H1 (cell line): ENCODE results near the gene ADCY6.

Experiments
- CTCF ChIP-seq, 3 experiments: IDR thresholded peaks; 1 replicate in 2 of 3; 2 replicates in 1 of 3; pipeline versions ENCODE4 v1.5.1 to v1.6.1; 2011; ENCODE audit warnings: low read length in 3 of 3, mild to moderate bottlenecking in 3 of 3, inconsistent platforms in 2 of 3, low read depth in 1 of 3, moderate library complexity in 1 of 3; ENCODE audit not compliant: insufficient read depth in 1 of 3; ENCODE audit errors: control extremely low read depth in 1 of 3
- MAFK ChIP-seq: IDR thresholded peaks from 2 replicates; pipeline ENCODE4 v1.6.1; 2012; ENCODE audit warnings: low read depth, mild to moderate bottlenecking, improper control_type of control experiment, low read length
- PHF8 ChIP-seq: fragments of 200-600 bp; sonication (generic); conservative IDR thresholded peaks from 2 replicates; pipeline ENCODE4 v1.7.1; 2012; ENCODE audit warnings: low read depth, mild to moderate bottlenecking, inconsistent platforms, low read length, moderate library complexity
- POLR2A ChIP-seq, 2 experiments: IDR thresholded peaks; 1 replicate in 1 of 2; 2 replicates in 1 of 2; pipeline ENCODE4 v1.6.1; 2011; ENCODE audit warnings: low read depth in 2 of 2, low read length in 2 of 2, mild to moderate bottlenecking in 2 of 2; ENCODE audit errors: control extremely low read depth in 1 of 2
- POLR2AphosphoS5 ChIP-seq: IDR thresholded peaks from 2 replicates; pipeline ENCODE4 v1.6.1; 2011; ENCODE audit warnings: low read depth, low read length
- RAD21 ChIP-seq, 2 experiments: IDR thresholded peaks in 1 of 2; conservative IDR thresholded peaks in 1 of 2; 2 replicates each; pipeline ENCODE4 v1.6.1; 2011; ENCODE audit warnings: low read depth in 2 of 2, low read length in 2 of 2, improper control_type of control experiment in 1 of 2, inconsistent platforms in 1 of 2, mild to moderate bottlenecking in 1 of 2, moderate library complexity in 1 of 2
- RXRA ChIP-seq: IDR thresholded peaks from 2 replicates; pipeline ENCODE4 v1.6.1; 2011; ENCODE audit warnings: low read depth, mild to moderate bottlenecking, low read length, moderate library complexity; ENCODE audit not compliant: insufficient read depth

GRCh38 chr12:48768736-48769135 is 20.2 kb downstream of the ADCY6 start:
- TF ChIP-seq PHF8, result no peak
- TF ChIP-seq POLR2AphosphoS5, result no peak
- TF ChIP-seq CTCF (IDR thresholded peaks at IDR 0.05; ENCODE audit: control extremely low read depth in 1 of 3, insufficient read depth in 1 of 3, low read depth in 1 of 3, low read length in 3 of 3), result no peak
- no peak for TF ChIP-seq POLR2A (IDR thresholded peaks at IDR 0.05; ENCODE audit: control extremely low read depth in 1 of 2, low read depth in 2 of 2, low read length in 2 of 2)
- TF ChIP-seq MAFK, result no peak
- TF ChIP-seq RXRA, result no peak
- TF ChIP-seq RAD21 (IDR thresholded peaks at IDR 0.05 in 1 of 2, conservative IDR thresholded peaks at IDR 0.05 in 1 of 2; ENCODE audit: low read depth in 2 of 2, low read length in 2 of 2), result no peak
